ENCODE results near the gene PRR19. TPM values are rescaled to one million over a fixed set of nuclear protein-coding genes. Genes with fewer than 3 reads are reported as not detected.

The PRR19 gene
- total and polyA plus RNA-seq, 10 of the 15 experiments (the other 5 are each of a cell fraction or from before 2014, with no cell fraction given): 0.09 to 1.7 (median 0.73) TPM; not detected in 1

- Histone ChIP-seq H2AFZ (ENCODE audit: control insufficient read depth, low read depth, low read length) (no peak overlapping the region), H3K4me3 (no peak overlapping the region), H3K4me2 (ENCODE audit: control insufficient read depth, insufficient read depth) (no peak overlapping the region), H3K27me3 (replicated peaks in 1 of 2; ENCODE audit: control insufficient read depth in 2 of 2, insufficient read depth in 2 of 2, low read length in 1 of 2) (no peaks in the 10 kb centered on the region), H3K4me1 (ENCODE audit: control insufficient read depth, insufficient read depth, low read length) (no peaks in the 10 kb centered on the region), H3K79me2 (ENCODE audit: control insufficient read depth, insufficient read depth, low read length) (no peaks in the 10 kb centered on the region), H3K27ac (ENCODE audit: control insufficient read depth, insufficient read depth) (no peak overlapping the region), H3K9ac (ENCODE audit: control insufficient read depth, insufficient read depth, low read length) (no peak overlapping the region), H3K36me3 (ENCODE audit: control insufficient read depth in 2 of 2, insufficient read depth in 2 of 2, low read length in 1 of 2) (no peaks in the 10 kb centered on the region; a peak in 1 of 4 replicates), H4K20me1 (ENCODE audit: control insufficient read depth, insufficient read depth) (no peaks in the 10 kb centered on the region), H3K9me3 (replicated peaks; ENCODE audit: control insufficient read depth, insufficient read depth, low read length) (no peaks in the 10 kb centered on the region)
- WGBS (ENCODE audit: insufficient coverage, insufficient replicate concordance, low lambda C conversion rate, missing lambda C conversion rate): 88% methylated on average over 29 of the region's 29 CpGs
- no TSS peak for BruUV-seq (replicated peaks)
- ATAC-seq (no peak), DNase-seq (ENCODE audit: low read depth, low spot score) (no peak), FAIRE-seq (no peak)
- in situ Hi-C loops (cut with MboI) (no loop called here), intact Hi-C loops (cut with micrococcal nuclease; ENCODE audit: unreplicated experiment) (no loop called here)
- ChIA-PET SMC1A (ENCODE audit: uncharacterized antibody, unreplicated experiment) (interaction anchor here (1.1 kb wide), 1 partner anchor 9 kb away, joined by 3 read pairs; no protein-coding TSS in a partner anchor), POLR2A (no interaction called here), RAD21 (ENCODE audit: unreplicated experiment) (no interaction called here), CTCF (no interaction called here)
- no peak for TF ChIP-seq KAT2A (conservative IDR thresholded peaks at IDR 0.05; ENCODE audit: control insufficient read depth, low read depth, low read length)
- TF ChIP-seq ZNF217 (IDR thresholded peaks at IDR 0.05): no peak
- TF ChIP-seq, protein P1, sequence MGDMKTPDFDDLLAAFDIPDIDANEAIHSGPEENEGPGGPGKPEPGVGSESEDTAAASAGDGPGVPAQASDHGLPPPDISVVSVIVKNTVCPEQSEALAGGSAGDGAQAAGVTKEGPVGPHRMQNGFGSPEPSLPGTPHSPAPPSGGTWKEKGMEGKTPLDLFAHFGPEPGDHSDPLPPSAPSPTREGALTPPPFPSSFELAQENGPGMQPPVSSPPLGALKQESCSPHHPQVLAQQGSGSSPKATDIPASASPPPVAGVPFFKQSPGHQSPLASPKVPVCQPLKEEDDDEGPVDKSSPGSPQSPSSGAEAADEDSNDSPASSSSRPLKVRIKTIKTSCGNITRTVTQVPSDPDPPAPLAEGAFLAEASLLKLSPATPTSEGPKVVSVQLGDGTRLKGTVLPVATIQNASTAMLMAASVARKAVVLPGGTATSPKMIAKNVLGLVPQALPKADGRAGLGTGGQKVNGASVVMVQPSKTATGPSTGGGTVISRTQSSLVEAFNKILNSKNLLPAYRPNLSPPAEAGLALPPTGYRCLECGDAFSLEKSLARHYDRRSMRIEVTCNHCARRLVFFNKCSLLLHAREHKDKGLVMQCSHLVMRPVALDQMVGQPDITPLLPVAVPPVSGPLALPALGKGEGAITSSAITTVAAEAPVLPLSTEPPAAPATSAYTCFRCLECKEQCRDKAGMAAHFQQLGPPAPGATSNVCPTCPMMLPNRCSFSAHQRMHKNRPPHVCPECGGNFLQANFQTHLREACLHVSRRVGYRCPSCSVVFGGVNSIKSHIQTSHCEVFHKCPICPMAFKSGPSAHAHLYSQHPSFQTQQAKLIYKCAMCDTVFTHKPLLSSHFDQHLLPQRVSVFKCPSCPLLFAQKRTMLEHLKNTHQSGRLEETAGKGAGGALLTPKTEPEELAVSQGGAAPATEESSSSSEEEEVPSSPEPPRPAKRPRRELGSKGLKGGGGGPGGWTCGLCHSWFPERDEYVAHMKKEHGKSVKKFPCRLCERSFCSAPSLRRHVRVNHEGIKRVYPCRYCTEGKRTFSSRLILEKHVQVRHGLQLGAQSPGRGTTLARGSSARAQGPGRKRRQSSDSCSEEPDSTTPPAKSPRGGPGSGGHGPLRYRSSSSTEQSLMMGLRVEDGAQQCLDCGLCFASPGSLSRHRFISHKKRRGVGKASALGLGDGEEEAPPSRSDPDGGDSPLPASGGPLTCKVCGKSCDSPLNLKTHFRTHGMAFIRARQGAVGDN (IDR thresholded peaks at IDR 0.05): no peak
- TF ChIP-seq EED (IDR thresholded peaks at IDR 0.05; ENCODE audit: low read depth): no peak
- no peak for TF ChIP-seq RELA (IDR thresholded peaks at IDR 0.05; ENCODE audit: borderline replicate concordance, partially characterized antibody)
- TF ChIP-seq RB1 (IDR thresholded peaks at IDR 0.05; ENCODE audit: borderline replicate concordance): no peak
- no peak for TF ChIP-seq TAF1 (IDR thresholded peaks at IDR 0.05; ENCODE audit: borderline replicate concordance, low read depth, low read length)
- TF ChIP-seq, protein P2, sequence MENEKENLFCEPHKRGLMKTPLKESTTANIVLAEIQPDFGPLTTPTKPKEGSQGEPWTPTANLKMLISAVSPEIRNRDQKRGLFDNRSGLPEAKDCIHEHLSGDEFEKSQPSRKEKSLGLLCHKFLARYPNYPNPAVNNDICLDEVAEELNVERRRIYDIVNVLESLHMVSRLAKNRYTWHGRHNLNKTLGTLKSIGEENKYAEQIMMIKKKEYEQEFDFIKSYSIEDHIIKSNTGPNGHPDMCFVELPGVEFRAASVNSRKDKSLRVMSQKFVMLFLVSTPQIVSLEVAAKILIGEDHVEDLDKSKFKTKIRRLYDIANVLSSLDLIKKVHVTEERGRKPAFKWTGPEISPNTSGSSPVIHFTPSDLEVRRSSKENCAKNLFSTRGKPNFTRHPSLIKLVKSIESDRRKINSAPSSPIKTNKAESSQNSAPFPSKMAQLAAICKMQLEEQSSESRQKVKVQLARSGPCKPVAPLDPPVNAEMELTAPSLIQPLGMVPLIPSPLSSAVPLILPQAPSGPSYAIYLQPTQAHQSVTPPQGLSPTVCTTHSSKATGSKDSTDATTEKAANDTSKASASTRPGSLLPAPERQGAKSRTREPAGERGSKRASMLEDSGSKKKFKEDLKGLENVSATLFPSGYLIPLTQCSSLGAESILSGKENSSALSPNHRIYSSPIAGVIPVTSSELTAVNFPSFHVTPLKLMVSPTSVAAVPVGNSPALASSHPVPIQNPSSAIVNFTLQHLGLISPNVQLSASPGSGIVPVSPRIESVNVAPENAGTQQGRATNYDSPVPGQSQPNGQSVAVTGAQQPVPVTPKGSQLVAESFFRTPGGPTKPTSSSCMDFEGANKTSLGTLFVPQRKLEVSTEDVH (IDR thresholded peaks at IDR 0.05; ENCODE audit: low read depth, partially characterized antibody): no peak
- TF ChIP-seq EP300 (IDR thresholded peaks at IDR 0.05; ENCODE audit: borderline replicate concordance in 1 of 2, control insufficient read depth in 1 of 2, low read depth in 2 of 2, low read length in 2 of 2): no peak
- TF ChIP-seq TCF7 (IDR thresholded peaks at IDR 0.05; ENCODE audit: borderline replicate concordance): no peak
- TF ChIP-seq ELK1 (IDR thresholded peaks at IDR 0.05; ENCODE audit: low read depth, low read length): no peak
- TF ChIP-seq SUPT20H (IDR thresholded peaks at IDR 0.05; ENCODE audit: borderline replicate concordance, control insufficient read depth, low read depth, low read length): no peak
These were observed 51.5 kb downstream of the PRR19 start for GRCh38 chr19:42353341-42354015.

Measured in GM12878 (cell line).